ENCODE measurements around the gene PON1.

PON1 gene

DNA sequence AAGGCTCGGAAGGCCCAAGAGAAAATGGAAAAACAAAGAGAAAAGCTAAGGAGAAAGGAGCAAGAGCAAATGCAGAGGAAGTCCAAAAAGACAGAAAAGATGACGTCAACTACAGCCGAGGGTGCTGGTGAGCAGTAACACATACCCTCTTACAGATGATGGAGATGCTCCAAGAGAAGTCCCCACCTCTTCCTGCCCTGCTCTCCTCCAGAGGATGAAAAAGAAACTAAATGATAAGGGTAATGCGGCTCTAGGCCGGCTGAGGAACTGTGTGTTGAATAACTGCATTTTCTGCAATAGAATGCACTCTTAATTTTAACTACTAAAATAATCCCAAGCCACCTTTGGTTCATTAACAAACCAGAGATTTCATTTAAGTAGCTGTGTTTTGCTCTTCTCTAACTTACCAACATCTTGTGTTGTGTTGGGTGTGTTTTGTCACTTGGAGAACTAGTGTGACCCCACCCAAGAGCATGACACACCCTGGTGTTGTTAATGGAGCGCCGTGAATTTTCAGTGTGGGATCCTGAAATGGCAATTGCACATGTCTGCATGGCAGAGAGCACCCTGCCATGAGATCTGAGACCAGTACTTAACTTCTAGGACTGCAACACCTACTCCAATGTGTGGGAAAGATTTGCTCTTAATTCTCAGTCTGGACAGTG is 34.0 kb downstream of the PON1 start:
- TF ChIP-seq EZH2 (IDR thresholded peaks at IDR 0.05): no peak
- TF ChIP-seq POLR2AphosphoS5 (IDR thresholded peaks at IDR 0.05; ENCODE audit: borderline replicate concordance, low read depth, low read length): no peak
- TF ChIP-seq FOXP2 (optimal IDR thresholded peaks at IDR 0.05; ENCODE audit: control extremely low read depth, extremely low read length, insufficient read depth): no peak
- Histone ChIP-seq H3K27ac (no peak overlapping the region), H3K4me3 (no peak overlapping the region), H3K9me3 (ENCODE audit: low read depth, low read length) (no peaks in the 10 kb centered on the region), H3K36me3 (ENCODE audit: insufficient read depth, low read length) (no peaks in the 10 kb centered on the region), H3K9ac (ENCODE audit: insufficient read length) (no peak overlapping the region)
- no peak for DNase-seq (ENCODE audit: low read depth, low spot score)

DNA sequence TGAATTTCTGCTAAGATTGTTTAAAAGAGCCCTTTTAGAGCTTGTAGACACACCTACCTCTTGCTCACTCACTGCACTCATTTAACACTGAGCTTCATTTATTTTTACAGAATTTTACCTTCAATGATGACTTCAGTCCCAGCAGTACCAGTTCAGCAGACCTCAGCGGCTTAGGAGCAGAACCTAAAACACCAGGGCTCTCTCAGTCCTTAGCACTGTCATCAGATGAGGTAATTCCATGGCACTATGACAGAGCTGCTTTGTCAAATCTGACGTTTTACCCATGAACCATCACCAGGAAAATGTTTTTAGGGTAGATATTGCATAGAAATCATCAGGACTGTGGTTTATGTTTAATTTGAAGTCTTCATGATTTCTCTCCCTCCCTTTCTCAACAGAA is 38.2 kb downstream of the PON1 start:
- Histone ChIP-seq H3K4me3 (no peak overlapping the region), H3K9ac (ENCODE audit: insufficient read length) (no peak overlapping the region), H3K27ac (no peak overlapping the region), H3K36me3 (ENCODE audit: insufficient read depth, low read length) (no peaks in the 10 kb centered on the region), H3K9me3 (ENCODE audit: low read depth, low read length) (no peaks in the 10 kb centered on the region)
- DNase-seq (ENCODE audit: low read depth, low spot score): no peak
- no peak for TF ChIP-seq POLR2AphosphoS5 (IDR thresholded peaks at IDR 0.05; ENCODE audit: borderline replicate concordance, low read depth, low read length)
- TF ChIP-seq FOXP2 (optimal IDR thresholded peaks at IDR 0.05; ENCODE audit: control extremely low read depth, extremely low read length, insufficient read depth): no peak
- TF ChIP-seq EZH2 (IDR thresholded peaks at IDR 0.05): no peak

DNA sequence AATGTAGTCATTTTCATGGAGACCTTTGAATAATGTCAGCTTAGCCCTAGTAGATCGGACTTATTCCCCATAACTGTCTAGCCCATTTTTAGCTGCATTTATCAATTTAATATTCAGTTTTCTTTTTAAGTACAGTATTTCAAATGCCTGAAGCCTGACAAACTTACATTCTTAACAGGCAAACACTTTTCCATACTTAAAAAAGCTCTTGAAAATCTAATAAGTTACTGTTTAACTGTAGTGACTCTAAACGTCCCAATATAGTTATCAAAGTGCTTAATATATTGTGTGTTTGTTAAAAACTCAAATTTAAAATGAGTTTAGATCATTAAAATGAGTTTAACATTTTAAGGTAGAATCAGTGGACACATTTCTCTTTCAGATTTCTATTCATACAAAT is 44.9 kb downstream of the PON1 start:
- Histone ChIP-seq H3K4me3 (no peak overlapping the region), H3K9ac (ENCODE audit: insufficient read length) (no peak overlapping the region), H3K9me3 (ENCODE audit: low read depth, low read length) (no peaks in the 10 kb centered on the region), H3K27ac (no peak overlapping the region), H3K36me3 (ENCODE audit: insufficient read depth, low read length) (no peaks in the 10 kb centered on the region)
- TF ChIP-seq FOXP2 (optimal IDR thresholded peaks at IDR 0.05; ENCODE audit: control extremely low read depth, extremely low read length, insufficient read depth) (no peak), EZH2 (IDR thresholded peaks at IDR 0.05) (no peak), POLR2AphosphoS5 (IDR thresholded peaks at IDR 0.05; ENCODE audit: borderline replicate concordance, low read depth, low read length) (no peak)
- no peak for DNase-seq (ENCODE audit: low read depth, low spot score)

DNA sequence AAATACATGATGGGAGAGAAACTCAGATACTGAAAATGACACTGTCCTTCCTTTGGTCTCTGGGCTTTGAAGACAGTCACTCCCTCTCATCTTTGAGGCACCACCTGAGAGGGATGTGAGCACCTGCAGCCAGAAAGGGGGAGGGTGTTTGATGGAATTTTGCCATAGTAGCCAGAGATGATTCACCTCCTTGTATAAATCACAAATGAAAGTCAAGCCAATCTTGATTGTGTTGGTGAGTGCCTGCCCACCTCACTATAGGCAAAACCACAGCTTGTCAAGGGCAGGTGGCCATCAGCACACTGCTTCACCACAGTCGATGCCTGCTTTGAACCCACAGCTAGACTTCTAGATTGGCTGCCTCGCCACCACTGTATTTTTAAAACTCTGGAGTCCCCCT is 48.2 kb downstream of the PON1 start:
- Histone ChIP-seq H3K9me3 (ENCODE audit: low read depth, low read length) (no peaks in the 10 kb centered on the region), H3K27ac (no peak overlapping the region), H3K4me3 (no peak overlapping the region), H3K9ac (ENCODE audit: insufficient read length) (no peak overlapping the region), H3K36me3 (ENCODE audit: insufficient read depth, low read length) (no peaks in the 10 kb centered on the region)
- DNase-seq (ENCODE audit: low read depth, low spot score): no peak
- TF ChIP-seq EZH2 (IDR thresholded peaks at IDR 0.05) (no peak), FOXP2 (optimal IDR thresholded peaks at IDR 0.05; ENCODE audit: control extremely low read depth, extremely low read length, insufficient read depth) (no peak), POLR2AphosphoS5 (IDR thresholded peaks at IDR 0.05; ENCODE audit: borderline replicate concordance, low read depth, low read length) (no peak)

DNA sequence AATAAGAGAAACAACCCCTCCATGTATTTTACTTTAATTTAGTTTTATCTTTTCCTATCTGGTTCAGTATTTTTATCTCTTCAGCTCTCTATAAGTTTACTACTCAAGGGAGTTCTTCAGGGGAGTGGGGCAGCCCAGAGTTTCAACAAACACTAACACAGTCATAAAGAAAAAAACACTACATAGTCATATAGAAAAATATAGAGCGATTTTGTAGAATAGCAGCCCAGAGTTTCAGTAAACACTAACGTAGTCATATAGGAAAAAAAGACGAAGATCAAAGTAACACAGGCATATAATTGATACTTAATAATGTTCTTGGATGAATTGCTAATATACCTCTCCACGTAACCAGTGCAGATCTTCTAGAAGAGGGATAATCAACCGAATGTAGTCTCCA is 54.7 kb downstream of the PON1 start:
- Histone ChIP-seq H3K4me3 (no peak overlapping the region), H3K9ac (ENCODE audit: insufficient read length) (no peak overlapping the region), H3K36me3 (ENCODE audit: insufficient read depth, low read length) (no peaks in the 10 kb centered on the region), H3K27ac (no peak overlapping the region), H3K9me3 (ENCODE audit: low read depth, low read length) (no peaks in the 10 kb centered on the region)
- no peak for DNase-seq (ENCODE audit: low read depth, low spot score)
- TF ChIP-seq POLR2AphosphoS5 (IDR thresholded peaks at IDR 0.05; ENCODE audit: borderline replicate concordance, low read depth, low read length) (no peak), EZH2 (IDR thresholded peaks at IDR 0.05) (no peak), FOXP2 (optimal IDR thresholded peaks at IDR 0.05; ENCODE audit: control extremely low read depth, extremely low read length, insufficient read depth) (no peak)

DNA sequence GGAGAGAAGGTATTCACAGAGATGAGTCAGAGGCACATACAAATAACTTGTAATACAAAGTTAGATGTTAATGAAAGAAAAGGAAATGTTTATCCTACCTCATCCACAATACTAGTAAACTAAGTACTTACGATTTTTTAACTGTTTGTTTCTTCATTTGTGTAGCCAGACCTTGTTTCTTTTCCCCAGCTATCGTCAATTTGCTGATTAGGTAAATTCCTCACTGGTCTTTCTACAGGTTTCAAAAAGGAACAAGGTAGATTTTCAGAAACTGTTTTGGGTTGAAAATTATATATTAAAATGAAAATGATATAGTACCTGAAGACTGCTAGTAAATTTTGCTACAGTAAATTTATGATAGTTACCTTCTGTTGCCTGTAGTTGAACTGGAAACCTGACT is 56.6 kb downstream of the PON1 start:
- Histone ChIP-seq H3K27ac (no peak overlapping the region), H3K9ac (ENCODE audit: insufficient read length) (no peak overlapping the region), H3K9me3 (ENCODE audit: low read depth, low read length) (no peaks in the 10 kb centered on the region), H3K36me3 (ENCODE audit: insufficient read depth, low read length) (no peaks in the 10 kb centered on the region), H3K4me3 (no peak overlapping the region)
- no peak for DNase-seq (ENCODE audit: low read depth, low spot score)
- TF ChIP-seq FOXP2 (optimal IDR thresholded peaks at IDR 0.05; ENCODE audit: control extremely low read depth, extremely low read length, insufficient read depth) (no peak), POLR2AphosphoS5 (IDR thresholded peaks at IDR 0.05; ENCODE audit: borderline replicate concordance, low read depth, low read length) (no peak), EZH2 (IDR thresholded peaks at IDR 0.05) (no peak)

DNA sequence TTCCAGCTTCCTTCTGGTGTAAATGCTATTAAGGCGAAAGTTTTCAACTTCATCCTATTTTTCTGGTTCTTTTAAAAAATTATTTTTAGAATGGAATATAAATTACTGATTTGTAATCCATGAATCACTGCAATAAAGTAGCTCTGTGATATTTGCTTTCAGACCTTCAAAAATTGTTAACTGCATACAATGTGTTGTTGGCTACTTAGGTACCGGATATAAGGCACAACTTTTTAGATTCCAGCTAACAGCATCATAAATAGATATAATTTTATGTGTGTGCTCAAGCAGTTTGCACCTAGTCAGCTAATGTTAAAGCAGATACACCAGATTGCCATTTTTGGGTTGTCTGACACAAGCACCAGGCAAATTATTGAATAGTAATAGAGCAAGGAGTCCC is 58.7 kb downstream of the PON1 start:
- TF ChIP-seq FOXP2 (optimal IDR thresholded peaks at IDR 0.05; ENCODE audit: control extremely low read depth, extremely low read length, insufficient read depth): no peak
- TF ChIP-seq POLR2AphosphoS5 (IDR thresholded peaks at IDR 0.05; ENCODE audit: borderline replicate concordance, low read depth, low read length): no peak
- no peak for TF ChIP-seq EZH2 (IDR thresholded peaks at IDR 0.05)
- no peak for DNase-seq (ENCODE audit: low read depth, low spot score)
- Histone ChIP-seq H3K4me3 (no peak overlapping the region), H3K36me3 (ENCODE audit: insufficient read depth, low read length) (no peaks in the 10 kb centered on the region), H3K9me3 (ENCODE audit: low read depth, low read length) (no peaks in the 10 kb centered on the region), H3K9ac (ENCODE audit: insufficient read length) (no peak overlapping the region), H3K27ac (no peak overlapping the region)

DNA sequence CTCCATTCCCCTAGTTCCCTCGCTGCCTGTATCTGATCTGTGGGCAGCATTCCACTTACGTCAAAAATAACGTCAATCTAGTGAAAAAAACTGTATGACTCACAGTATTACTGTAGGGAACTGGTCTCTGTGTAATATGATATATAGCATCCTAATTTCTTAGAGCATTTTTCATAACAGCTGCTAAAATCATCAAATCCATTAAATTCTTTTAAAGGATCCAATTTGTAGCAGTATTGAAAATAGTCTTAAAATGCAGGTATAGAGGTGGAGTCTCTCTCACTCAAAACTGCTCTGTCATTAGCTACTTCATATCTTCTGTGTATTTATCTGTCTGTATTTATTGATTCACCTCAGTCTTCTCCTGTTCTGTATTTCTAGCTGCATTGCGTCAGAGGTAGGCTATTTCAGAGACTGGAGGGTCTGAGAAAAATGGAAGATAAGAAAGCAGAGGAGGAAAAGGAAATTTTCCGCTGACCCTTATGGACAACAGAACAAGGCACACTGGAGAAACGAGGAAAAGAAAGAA is 59.9 kb downstream of the PON1 start:
- Histone ChIP-seq H3K36me3 (ENCODE audit: insufficient read depth, low read length) (no peaks in the 10 kb centered on the region), H3K27ac (no peak overlapping the region), H3K9ac (ENCODE audit: insufficient read length) (no peak overlapping the region), H3K9me3 (ENCODE audit: low read depth, low read length) (no peaks in the 10 kb centered on the region), H3K4me3 (no peak overlapping the region)
- no peak for DNase-seq (ENCODE audit: low read depth, low spot score)
- no peak for TF ChIP-seq EZH2 (IDR thresholded peaks at IDR 0.05)
- no peak for TF ChIP-seq POLR2AphosphoS5 (IDR thresholded peaks at IDR 0.05; ENCODE audit: borderline replicate concordance, low read depth, low read length)
- no peak for TF ChIP-seq FOXP2 (optimal IDR thresholded peaks at IDR 0.05; ENCODE audit: control extremely low read depth, extremely low read length, insufficient read depth)

Measured in SK-N-MC (cell line).